Thyroid gland (tissue), 4 donors: ENCODE results near the gene CRNKL1. TPM values are rescaled to one million over a fixed set of nuclear protein-coding genes. Genes with fewer than 3 reads are reported as not detected.
A peak's percentile ranks its signal among the peaks of the same experiment; 100 is the strongest.

Source experiments
- DNase-seq, 2 donors: peaks; one replicate each; pipeline ENCODE4 v3.0.0-alpha.2; 2019
- H3K27ac ChIP-seq, 3 donors: fragments of 200-600 bp; sonication (generic); 1 replicate in 2 of 3; 2 replicates in 1 of 3; pipeline ENCODE4 v1.5.1; 2016 to 2019; ENCODE audit warnings: mild to moderate bottlenecking in 1 of 3, moderate library complexity in 1 of 3
- H3K27me3 ChIP-seq: fragments of 200-600 bp; sonication (generic); one replicate; pipeline ENCODE4 v1.5.1; 2019
- H3K36me3 ChIP-seq, 2 donors: fragments of 200-600 bp; sonication (generic); one replicate each; pipeline ENCODE4 v1.5.1; 2016 to 2019
- H3K4me1 ChIP-seq, 2 donors: fragments of 200-600 bp; sonication (generic); one replicate each; pipeline ENCODE4 v1.5.1; 2017 to 2019
- H3K4me3 ChIP-seq, 3 donors: fragments of 200-600 bp; sonication (generic); replicated peaks in 1 of 3; 1 replicate in 2 of 3; 2 replicates in 1 of 3; pipeline ENCODE4 v1.5.1; 2016; ENCODE audit warnings: mild to moderate bottlenecking in 1 of 3
- H3K9me3 ChIP-seq: fragments of 200-600 bp; sonication (generic); one replicate; pipeline ENCODE4 v1.5.1; 2017
- POLR2A ChIP-seq, 2 donors: fragments of 450-650 bp; IDR thresholded peaks; one replicate each; pipeline ENCODE4 v1.6.1; 2017; ENCODE audit warnings: antibody characterized with exemption in 2 of 2, mild to moderate bottlenecking in 2 of 2, moderate library complexity in 1 of 2
- WGBS, 2 donors: methylation state at CpG; one replicate each; pipeline ENCODE4 v1.1.5; 2017; 5-methylcytosine and 5-hydroxymethylcytosine counted together
- intact Hi-C: fragments of 100-400 bp; cut with DNase I; formaldehyde crosslinking; loops from one replicate; pipeline ENCODE4 v1.15.1; 2023
- total RNA-seq, 4 donors: library from RNA; depleted of rRNA; stranded (reverse); fragments of >200 nt; gene quantifications; one replicate each; pipeline ENCODE4 v1.2.3, GENCODE V29; 2016
- TF ChIP-seq, protein P1 (sequence below), 6 experiments: fragments of 200-600 bp in 3 of 6; fragments of 450-650 bp in 3 of 6; sonication (generic) in 3 of 6; IDR thresholded peaks; one replicate each; pipeline ENCODE4 v1.5.1; 2016 to 2019; ENCODE audit warnings: antibody characterized with exemption in 6 of 6, mild to moderate bottlenecking in 2 of 6, inconsistent platforms in 1 of 6, moderate library complexity in 1 of 6

Gene CRNKL1
- total RNA-seq, 4 donors from 2014 or later: 23.6 to 35.2 (median 27.2) TPM

DNA sequence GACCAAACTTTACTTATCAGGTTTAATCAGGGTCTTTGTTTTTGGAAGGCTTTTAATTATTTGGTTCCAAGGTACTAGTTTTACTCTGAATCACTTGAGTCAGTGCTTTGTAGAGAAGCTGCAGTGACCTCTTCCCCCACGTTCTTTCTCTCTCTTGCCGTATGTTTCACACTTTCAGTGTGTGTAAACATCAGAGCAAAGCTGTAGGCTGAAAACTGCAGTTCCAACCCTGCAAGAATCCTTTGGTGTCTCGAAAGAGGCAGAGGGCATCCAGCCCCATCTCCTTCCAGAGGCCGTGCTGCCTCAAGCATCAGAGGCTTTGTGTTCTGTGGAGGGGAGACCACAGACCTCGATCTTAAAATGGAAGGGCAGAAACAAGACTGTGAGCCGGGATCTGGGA, 42.1 kb upstream of the CRNKL1 start:
- no peaks in the 10 kb centered on the region for H3K9me3 ChIP-seq
- intact Hi-C loops: no loop called here

DNA sequence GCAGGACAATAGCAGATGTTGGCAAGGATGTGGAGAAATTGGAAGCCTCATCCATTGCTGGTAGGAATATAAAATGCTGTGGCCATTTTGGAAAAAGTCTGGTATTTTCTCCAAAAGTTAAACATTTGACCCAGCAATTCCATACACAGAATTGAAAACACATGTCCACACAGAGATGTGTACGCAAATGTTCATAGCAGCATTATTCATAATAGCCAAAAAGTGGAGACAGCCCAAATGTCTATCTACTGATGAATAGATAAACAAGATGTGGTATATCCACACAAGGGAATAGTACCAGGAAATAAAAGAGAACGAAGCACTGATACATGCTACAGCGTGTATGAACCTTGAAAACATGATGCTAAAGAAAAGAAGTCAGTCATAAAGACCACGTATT, 40.6 kb upstream of the CRNKL1 start:
- no peak for DNase-seq
- Histone ChIP-seq H3K4me3 (no peak overlapping the region), H3K4me1 (peaks cover 8 to 24% of the 10 kb centered on the region in 2 donors), H3K36me3 (no peaks in the 10 kb centered on the region), H3K9me3 (no peaks in the 10 kb centered on the region), H3K27ac (no peak overlapping the region), H3K27me3 (no peaks in the 10 kb centered on the region)
- intact Hi-C loops: no loop called here
- no peak for TF ChIP-seq POLR2A (IDR thresholded peaks at IDR 0.05)
- TF ChIP-seq, protein P1, sequence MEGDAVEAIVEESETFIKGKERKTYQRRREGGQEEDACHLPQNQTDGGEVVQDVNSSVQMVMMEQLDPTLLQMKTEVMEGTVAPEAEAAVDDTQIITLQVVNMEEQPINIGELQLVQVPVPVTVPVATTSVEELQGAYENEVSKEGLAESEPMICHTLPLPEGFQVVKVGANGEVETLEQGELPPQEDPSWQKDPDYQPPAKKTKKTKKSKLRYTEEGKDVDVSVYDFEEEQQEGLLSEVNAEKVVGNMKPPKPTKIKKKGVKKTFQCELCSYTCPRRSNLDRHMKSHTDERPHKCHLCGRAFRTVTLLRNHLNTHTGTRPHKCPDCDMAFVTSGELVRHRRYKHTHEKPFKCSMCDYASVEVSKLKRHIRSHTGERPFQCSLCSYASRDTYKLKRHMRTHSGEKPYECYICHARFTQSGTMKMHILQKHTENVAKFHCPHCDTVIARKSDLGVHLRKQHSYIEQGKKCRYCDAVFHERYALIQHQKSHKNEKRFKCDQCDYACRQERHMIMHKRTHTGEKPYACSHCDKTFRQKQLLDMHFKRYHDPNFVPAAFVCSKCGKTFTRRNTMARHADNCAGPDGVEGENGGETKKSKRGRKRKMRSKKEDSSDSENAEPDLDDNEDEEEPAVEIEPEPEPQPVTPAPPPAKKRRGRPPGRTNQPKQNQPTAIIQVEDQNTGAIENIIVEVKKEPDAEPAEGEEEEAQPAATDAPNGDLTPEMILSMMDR (IDR thresholded peaks at IDR 0.05): no peak
- WGBS, 2 donors: 87% methylated on average over 4 of the region's 4 CpGs

More for the DNA sequence above, 42.1 kb upstream of the CRNKL1 start:
- Histone ChIP-seq H3K4me1 (peaks cover 8 to 14% of the 10 kb centered on the region in 2 donors), H3K27me3 (no peaks in the 10 kb centered on the region), H3K4me3 (no peak overlapping the region), H3K27ac (no peak overlapping the region), H3K36me3 (no peaks in the 10 kb centered on the region)
- WGBS, 2 donors: 78 to 83% methylated on average over 6 of the region's 6 CpGs
- TF ChIP-seq, protein P1 (IDR thresholded peaks at IDR 0.05): no peak
- no peak for DNase-seq

DNA sequence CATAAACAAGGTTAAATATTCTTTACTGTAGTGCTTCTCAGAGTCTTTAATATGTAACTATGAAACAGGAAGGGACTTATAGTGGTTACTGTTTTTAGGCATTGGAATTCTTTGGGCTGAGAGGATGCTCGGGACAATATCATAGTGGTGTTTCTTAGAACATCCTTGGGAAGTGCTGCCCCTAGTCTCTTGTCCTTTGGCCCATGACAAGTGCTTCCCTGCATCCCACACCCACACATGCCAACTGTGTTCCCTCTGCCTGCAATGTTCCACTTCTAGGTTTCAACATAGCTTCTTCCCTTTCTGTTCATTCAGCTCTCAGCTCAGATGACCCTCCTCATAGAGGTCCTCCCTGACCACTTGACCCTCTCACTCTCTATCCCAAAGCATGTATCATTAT, 37.7 kb upstream of the CRNKL1 start:
- peak overlapping the region in 2 of 3 donors; percentile 73 to 80 for H3K27ac ChIP-seq
- H3K4me1 ChIP-seq: peaks cover 18 to 37% of the 10 kb centered on the region in 2 donors
- H3K36me3 ChIP-seq: no peaks in the 10 kb centered on the region
- no peaks in the 10 kb centered on the region for H3K27me3 ChIP-seq
- no peak for TF ChIP-seq POLR2A (IDR thresholded peaks at IDR 0.05)
- TF ChIP-seq, protein P1 (IDR thresholded peaks at IDR 0.05): no peak
- H3K4me3 ChIP-seq: no peak overlapping the region
- no peak for DNase-seq
- intact Hi-C loops: no loop called here
- H3K9me3 ChIP-seq: no peaks in the 10 kb centered on the region
- WGBS, 2 donors: 93 to 95% methylated on average over 1 of the region's 1 CpG

DNA sequence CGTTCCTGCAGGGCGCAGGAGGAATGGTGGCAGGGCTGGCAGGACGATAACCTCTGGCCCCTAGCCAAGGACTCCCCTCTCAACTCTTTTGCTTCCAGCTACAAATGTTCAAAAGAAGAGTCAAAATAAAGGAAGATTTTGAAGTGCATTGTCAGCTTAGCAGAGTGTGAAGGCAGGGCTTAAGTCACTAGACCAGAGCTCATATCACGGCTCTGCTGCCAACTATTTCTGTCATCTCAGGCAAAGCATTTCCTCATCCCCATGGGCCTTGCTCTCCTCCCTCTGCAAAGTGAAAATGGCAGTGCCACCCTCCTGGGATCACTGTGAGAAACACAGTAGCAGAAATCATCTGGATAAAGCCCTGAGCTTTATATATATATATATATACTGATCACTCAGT, 36.8 kb upstream of the CRNKL1 start:
- peak; percentile 74 to 78 for DNase-seq
- Histone ChIP-seq H3K36me3 (no peaks in the 10 kb centered on the region), H3K27ac (peak overlapping the region; percentile 55 to 80 (median 73)), H3K4me1 (peaks cover 19 to 44% of the 10 kb centered on the region in 2 donors), H3K9me3 (no peaks in the 10 kb centered on the region), H3K4me3 (no peak overlapping the region), H3K27me3 (no peaks in the 10 kb centered on the region)
- intact Hi-C loops: no loop called here
- WGBS, 2 donors: 38 to 43% methylated on average over 4 of the region's 4 CpGs
- TF ChIP-seq POLR2A (IDR thresholded peaks at IDR 0.05): peak in 1 of 2 donors; percentile 40
- TF ChIP-seq, protein P1 (IDR thresholded peaks at IDR 0.05): no peak

DNA sequence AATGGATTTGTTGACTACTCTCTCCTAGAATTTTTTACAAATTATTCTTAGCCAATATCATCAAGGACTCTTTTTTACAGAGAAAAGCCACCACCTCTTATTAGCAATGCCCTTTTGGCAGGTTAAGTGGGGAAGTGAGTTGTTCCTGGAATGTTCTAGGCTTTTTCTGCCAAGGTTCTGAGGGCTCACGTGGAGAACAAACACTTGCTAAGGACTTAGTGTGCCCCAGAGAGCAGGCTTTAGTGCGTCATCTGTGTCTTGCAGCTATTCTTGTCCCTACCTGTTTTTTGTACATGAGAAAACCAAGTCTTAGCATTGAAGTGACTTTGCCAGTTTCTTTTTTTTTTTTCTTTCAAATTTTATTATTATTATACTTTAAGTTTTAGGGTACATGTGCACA, 33.5 kb upstream of the CRNKL1 start:
- TF ChIP-seq, protein P1 (IDR thresholded peaks at IDR 0.05): no peak
- TF ChIP-seq POLR2A (IDR thresholded peaks at IDR 0.05): peak in 1 of 2 donors; percentile 19
- Histone ChIP-seq H3K9me3 (no peaks in the 10 kb centered on the region), H3K27me3 (no peaks in the 10 kb centered on the region), H3K27ac (peak overlapping the region; percentile 74 to 90 (median 85)), H3K36me3 (no peaks in the 10 kb centered on the region), H3K4me3 (no peak overlapping the region), H3K4me1 (peaks cover 11 to 41% of the 10 kb centered on the region in 2 donors)
- intact Hi-C loops: no loop called here
- 28 to 31% methylated on average over 2 of the region's 2 CpGs for WGBS, 2 donors
- DNase-seq: peak; percentile 86
